SJSA1 (cell line): ENCODE measurements around the gene SMAD6. TPM values are rescaled to one million over a fixed set of nuclear protein-coding genes. Genes with fewer than 3 reads are reported as not detected.

Experiments used
- DNase-seq, 2 experiments: peaks; one replicate each; pipeline ENCODE4 v3.0.0-alpha.2; 2015 to 2020; ENCODE audit warnings: low spot score in 2 of 2, low read depth in 1 of 2
- H3K27ac ChIP-seq: fragments of 250-450 bp; sonication (Bioruptor Pico); 2 replicates; pipeline ENCODE4 v1.5.1; 2020; ENCODE audit warnings: mild to moderate bottlenecking, moderate library complexity
- H3K27me3 ChIP-seq: fragments of 250-450 bp; sonication (Bioruptor Pico); replicated peaks from 2 replicates; pipeline ENCODE4 v1.5.1; 2020; ENCODE audit warnings: mild to moderate bottlenecking, moderate library complexity
- H3K36me3 ChIP-seq: fragments of 250-450 bp; sonication (Bioruptor Pico); 2 replicates; pipeline ENCODE4 v1.5.1; 2020; ENCODE audit warnings: mild to moderate bottlenecking
- H3K4me1 ChIP-seq: fragments of 250-450 bp; sonication (Bioruptor Pico); replicated peaks from 2 replicates; pipeline ENCODE4 v1.6.1; 2021; ENCODE audit warnings: mild to moderate bottlenecking
- H3K4me3 ChIP-seq: fragments of 250-450 bp; sonication (Bioruptor Pico); 2 replicates; pipeline ENCODE4 v1.5.1; 2020; ENCODE audit warnings: mild to moderate bottlenecking
- H3K9me3 ChIP-seq: fragments of 250-450 bp; sonication (Bioruptor Pico); replicated peaks from 2 replicates; pipeline ENCODE4 v1.5.1; 2020; ENCODE audit warnings: mild to moderate bottlenecking
- total RNA-seq: library from RNA; depleted of rRNA; stranded (reverse); fragments of >200 nt; shearing (Covaris generic); gene quantifications from 2 replicates; pipeline ENCODE4 v1.2.3, GENCODE V29; 2014

The SMAD6 gene
- total RNA-seq, 1 experiment from 2014 or later, result 46.4 TPM

- H3K9me3 ChIP-seq, result no peaks in the 10 kb centered on the region
- DNase-seq, result peak in 1 of 2 experiments; percentile 30
- H3K4me3 ChIP-seq, result no peak overlapping the region
- no peaks in the 10 kb centered on the region for H3K36me3 ChIP-seq
- H3K4me1 ChIP-seq, result peaks cover 51% of the 10 kb centered on the region
- peak overlapping the region; percentile 46 for H3K27ac ChIP-seq
- no peaks in the 10 kb centered on the region for H3K27me3 ChIP-seq
These were observed 95.9 kb downstream of the SMAD6 start for GRCh38 chr15:66797921-66798320.

GRCh38 chr15:66798426-66799061 lies 96.5 kb downstream of the SMAD6 start:
- Histone ChIP-seq H3K27me3 (no peaks in the 10 kb centered on the region), H3K27ac (peak overlapping the region; percentile 46), H3K9me3 (no peaks in the 10 kb centered on the region), H3K4me3 (no peak overlapping the region), H3K36me3 (no peaks in the 10 kb centered on the region), H3K4me1 (peaks cover 57% of the 10 kb centered on the region)
- peak; percentile 52 to 67 for DNase-seq

- H3K4me1 ChIP-seq, result peaks cover 64% of the 10 kb centered on the region
- peak overlapping the region; percentile 46 for H3K27ac ChIP-seq
- no peak for DNase-seq
- no peaks in the 10 kb centered on the region for H3K27me3 ChIP-seq
- H3K9me3 ChIP-seq, result no peaks in the 10 kb centered on the region
- no peak overlapping the region for H3K4me3 ChIP-seq
- no peaks in the 10 kb centered on the region for H3K36me3 ChIP-seq
These were observed 97.2 kb downstream of the SMAD6 start for GRCh38 chr15:66799242-66799641.

DNA sequence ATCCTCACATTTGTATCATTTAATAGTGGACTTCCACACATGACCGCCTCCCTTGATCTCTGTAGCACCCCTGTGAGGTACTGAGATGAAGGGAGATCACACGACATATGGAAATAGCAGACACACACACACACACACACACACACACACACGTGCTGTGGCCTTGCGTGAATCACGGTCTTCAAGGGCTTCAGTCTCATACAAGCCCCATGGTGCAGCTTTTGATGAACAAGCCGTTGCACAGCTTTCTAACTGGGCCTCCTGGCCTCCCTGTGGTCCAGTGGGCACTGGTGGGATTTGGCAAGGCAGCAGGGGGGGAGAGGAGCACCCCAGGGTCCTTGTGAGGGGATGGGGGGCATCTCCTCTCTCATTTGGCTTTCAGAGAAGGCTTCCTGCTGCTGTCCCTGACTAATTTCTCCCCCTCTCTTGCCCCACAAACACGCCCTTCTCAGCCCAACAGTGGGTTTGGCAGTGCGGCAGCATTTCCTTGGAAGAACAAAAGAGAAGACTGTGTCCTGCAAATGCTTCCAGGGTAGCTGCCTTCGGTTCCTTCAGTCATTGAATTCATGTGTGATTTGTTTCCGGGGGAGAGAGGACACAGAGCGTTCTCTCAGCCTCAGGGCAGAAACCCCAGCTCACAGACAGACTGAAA lies 98.7 kb downstream of the SMAD6 start:
- no peaks in the 10 kb centered on the region for H3K36me3 ChIP-seq
- H3K9me3 ChIP-seq, result no peaks in the 10 kb centered on the region
- no peak overlapping the region for H3K27ac ChIP-seq
- H3K27me3 ChIP-seq, result no peaks in the 10 kb centered on the region
- H3K4me3 ChIP-seq, result no peak overlapping the region
- DNase-seq, result no peak
- H3K4me1 ChIP-seq, result peaks cover 71% of the 10 kb centered on the region

GRCh38 chr15:66801266-66801665 lies 99.2 kb downstream of the SMAD6 start:
- Histone ChIP-seq H3K27ac (peak overlapping the region; percentile 97), H3K4me1 (peaks cover 71% of the 10 kb centered on the region), H3K4me3 (no peak overlapping the region), H3K9me3 (0 out of 2 replicates have a peak, but pooled peaks cover 3% of the 10 kb centered on the region), H3K36me3 (no peaks in the 10 kb centered on the region), H3K27me3 (no peaks in the 10 kb centered on the region)
- DNase-seq, result no peak

GRCh38 chr15:66802025-66803001 lies 100.3 kb downstream of the SMAD6 start:
- H3K4me1 ChIP-seq, result peaks cover 71% of the 10 kb centered on the region
- no peaks in the 10 kb centered on the region for H3K36me3 ChIP-seq
- DNase-seq, result peak; percentile 69 to 75
- 0 out of 2 replicates have a peak, but pooled peaks cover 3% of the 10 kb centered on the region for H3K9me3 ChIP-seq
- H3K4me3 ChIP-seq, result no peak overlapping the region
- H3K27ac ChIP-seq, result peak overlapping the region; percentile 97
- H3K27me3 ChIP-seq, result no peaks in the 10 kb centered on the region

DNA sequence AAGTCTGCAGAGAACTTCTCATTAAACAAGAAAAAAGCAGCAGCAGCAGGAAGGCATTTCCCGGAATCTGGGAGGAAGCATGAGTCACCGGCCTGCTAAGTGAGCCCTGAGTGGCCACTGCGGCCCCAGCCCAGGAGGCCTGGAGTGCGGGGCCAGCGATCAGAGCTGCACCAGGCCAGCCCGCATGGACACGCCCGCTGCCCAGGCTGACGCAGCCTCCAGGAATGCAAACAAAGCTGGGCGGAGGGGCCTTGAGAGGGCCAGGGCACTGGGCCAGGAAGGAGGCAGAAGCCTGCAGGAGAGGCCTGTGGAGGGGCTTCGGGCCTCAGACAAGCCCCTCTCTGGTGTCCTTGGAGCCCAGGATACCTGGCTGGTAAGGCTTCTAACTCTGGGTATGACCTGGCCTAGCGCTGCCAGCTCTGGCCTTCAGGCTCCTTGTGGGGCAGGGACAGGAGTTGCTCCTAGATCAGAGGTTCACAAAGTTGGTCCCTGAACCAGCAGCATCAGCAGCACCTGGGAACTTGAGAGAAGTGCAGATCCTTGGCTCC lies 101.2 kb downstream of the SMAD6 start:
- H3K9me3 ChIP-seq, result 0 out of 2 replicates have a peak, but pooled peaks cover 3% of the 10 kb centered on the region
- DNase-seq, result peak; percentile 98
- H3K27me3 ChIP-seq, result no peaks in the 10 kb centered on the region
- H3K27ac ChIP-seq, result peak overlapping the region; percentile 97
- no peaks in the 10 kb centered on the region for H3K36me3 ChIP-seq
- peaks cover 64% of the 10 kb centered on the region for H3K4me1 ChIP-seq
- H3K4me3 ChIP-seq, result no peak overlapping the region

GRCh38 chr15:66803749-66804148 lies 101.7 kb downstream of the SMAD6 start:
- H3K27ac ChIP-seq, result peak overlapping the region; percentile 97
- H3K9me3 ChIP-seq, result 0 out of 2 replicates have a peak, but pooled peaks cover 3% of the 10 kb centered on the region
- no peak for DNase-seq
- peaks cover 59% of the 10 kb centered on the region for H3K4me1 ChIP-seq
- no peak overlapping the region for H3K4me3 ChIP-seq
- no peaks in the 10 kb centered on the region for H3K36me3 ChIP-seq
- H3K27me3 ChIP-seq, result no peaks in the 10 kb centered on the region

- 0 out of 2 replicates have a peak, but pooled peaks cover 3% of the 10 kb centered on the region for H3K9me3 ChIP-seq
- no peak overlapping the region for H3K27ac ChIP-seq
- DNase-seq, result no peak
- H3K36me3 ChIP-seq, result no peaks in the 10 kb centered on the region
- peaks cover 46% of the 10 kb centered on the region for H3K4me1 ChIP-seq
- no peaks in the 10 kb centered on the region for H3K27me3 ChIP-seq
- no peak overlapping the region for H3K4me3 ChIP-seq
These were observed 103.3 kb downstream of the SMAD6 start for GRCh38 chr15:66805202-66805885.

DNA sequence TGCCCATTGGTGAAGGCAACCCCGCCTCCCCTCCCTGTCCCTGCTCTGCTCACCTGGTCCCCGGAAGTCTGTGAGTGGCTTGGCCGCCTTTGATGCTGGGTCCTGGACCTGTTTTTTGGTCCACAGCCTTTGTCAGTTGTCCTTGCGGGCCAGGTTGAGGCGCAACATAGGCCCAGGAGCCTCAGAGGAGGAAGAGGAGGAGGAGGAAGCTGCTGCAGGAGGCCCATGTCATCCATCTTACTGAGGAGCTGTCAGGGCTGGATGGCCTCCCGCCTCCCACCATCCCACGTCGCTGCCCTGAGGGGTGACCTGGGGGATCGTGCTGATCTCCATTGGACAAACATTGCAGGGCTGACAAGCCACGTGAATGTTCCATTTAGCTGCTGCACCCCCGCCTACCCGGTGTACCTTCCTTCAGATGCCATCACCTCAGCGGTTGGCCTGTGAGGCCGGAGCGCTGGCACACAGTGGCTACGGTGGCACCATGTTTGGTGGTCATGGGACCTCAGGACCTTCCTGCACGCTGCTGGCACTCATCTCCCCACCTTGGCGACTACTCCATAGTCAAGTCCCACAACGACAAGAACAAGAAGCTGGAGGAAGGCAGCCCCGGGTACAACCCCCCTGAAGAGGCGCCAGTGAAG lies 106.3 kb downstream of the SMAD6 start:
- Histone ChIP-seq H3K27me3 (no peaks in the 10 kb centered on the region), H3K36me3 (no peaks in the 10 kb centered on the region), H3K27ac (no peak overlapping the region), H3K9me3 (0 out of 2 replicates have a peak, but pooled peaks cover 3% of the 10 kb centered on the region), H3K4me3 (no peak overlapping the region), H3K4me1 (peaks cover 17% of the 10 kb centered on the region)
- no peak for DNase-seq

DNA sequence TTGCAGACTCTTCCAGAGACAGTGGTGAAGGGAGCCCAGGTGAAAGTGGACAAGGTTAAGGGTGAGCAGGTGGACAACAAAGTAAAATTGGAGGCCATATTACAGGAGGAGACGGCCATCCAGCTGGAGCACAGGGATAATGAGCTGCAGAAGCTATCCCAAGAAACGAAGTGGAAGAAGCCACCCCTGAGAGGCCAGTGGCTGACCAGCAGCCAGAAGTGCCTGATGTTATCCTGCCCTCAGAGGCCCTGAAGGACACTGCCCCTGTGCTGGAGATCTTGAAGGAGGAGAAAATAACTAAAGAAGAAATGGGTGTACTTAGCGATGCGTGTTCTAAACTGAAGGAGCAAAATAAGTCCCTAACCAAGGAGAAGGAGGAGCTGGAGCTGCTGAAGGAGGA lies 107.6 kb downstream of the SMAD6 start:
- Histone ChIP-seq H3K27ac (no peak overlapping the region), H3K36me3 (no peaks in the 10 kb centered on the region), H3K4me3 (no peak overlapping the region), H3K27me3 (no peaks in the 10 kb centered on the region), H3K4me1 (peaks cover 3% of the 10 kb centered on the region), H3K9me3 (0 out of 2 replicates have a peak, but pooled peaks cover 3% of the 10 kb centered on the region)
- no peak for DNase-seq

DNA sequence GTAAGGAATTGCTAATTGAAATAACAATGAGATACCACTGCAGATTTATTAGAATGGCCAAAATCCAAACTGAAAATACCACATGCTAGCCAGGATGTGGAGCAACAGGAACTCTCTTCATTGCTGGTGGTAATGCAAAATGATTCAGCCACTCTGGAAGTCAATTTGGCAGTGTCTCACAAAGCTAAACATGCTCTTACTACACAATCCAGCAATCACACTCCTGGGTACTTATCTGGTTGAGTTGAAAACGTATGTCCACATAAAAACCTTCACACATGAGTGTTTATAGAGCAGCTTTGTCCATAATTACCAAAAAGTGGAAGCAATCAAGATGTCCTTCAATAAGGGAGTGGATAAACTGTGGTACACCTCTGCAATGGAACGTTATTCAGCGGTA lies 113.3 kb downstream of the SMAD6 start:
- Histone ChIP-seq H3K27me3 (no peaks in the 10 kb centered on the region), H3K4me1 (peaks cover 16% of the 10 kb centered on the region), H3K27ac (peak overlapping the region; percentile 45), H3K36me3 (no peaks in the 10 kb centered on the region), H3K4me3 (no peak overlapping the region), H3K9me3 (no peaks in the 10 kb centered on the region)
- DNase-seq, result peak in 1 of 2 experiments; percentile 36
